Ovary (tissue), 9 donors: ENCODE measurements around the gene KRT4. TPM values are rescaled to one million over a fixed set of nuclear protein-coding genes. Genes with fewer than 3 reads are reported as not detected.

Experiments used
- DNase-seq, 5 donors: peaks; one replicate each; pipeline ENCODE4 v3.0.0-alpha.2; 2019 to 2020
- H3K27ac ChIP-seq, 2 donors: fragments of 200-600 bp; one replicate each; pipeline versions ENCODE4 v1.5.1 to v1.8.0; 2019 to 2022
- H3K27me3 ChIP-seq: fragments of 200-600 bp; one replicate; pipeline ENCODE4 v1.8.0; 2022
- H3K36me3 ChIP-seq: fragments of 200-600 bp; sonication (generic); one replicate; pipeline ENCODE4 v1.5.1; 2019
- H3K4me1 ChIP-seq: one replicate; pipeline ENCODE4 v1.8.1; 2013; ENCODE audit warnings: mild to moderate bottlenecking, moderate library complexity; ENCODE audit not compliant: insufficient read depth
- H3K4me3 ChIP-seq: fragments of 200-600 bp; sonication (generic); one replicate; pipeline ENCODE4 v1.5.1; 2017
- H3K9me3 ChIP-seq, 2 donors: fragments of 200-600 bp in 1 of 2; sonication (generic) in 1 of 2; one replicate each; pipeline versions ENCODE4 v1.5.1 to v1.8.1; 2013 to 2019; ENCODE audit warnings: mild to moderate bottlenecking in 1 of 2, moderate library complexity in 1 of 2
- CTCF ChIP-seq, 3 donors: fragments of 450-650 bp in 2 of 3; fragments of 200-600 bp in 1 of 3; IDR thresholded peaks; one replicate each; pipeline versions ENCODE4 v1.5.1 to v1.8.0; 2016 to 2022; ENCODE audit warnings: antibody characterized with exemption in 3 of 3, mild to moderate bottlenecking in 1 of 3
- EP300 ChIP-seq: sonication (generic); formaldehyde crosslinking; IDR thresholded peaks from one replicate; pipeline ENCODE4 v1.6.1; 2017; ENCODE audit warnings: antibody characterized with exemption
- POLR2A ChIP-seq: fragments of 450-650 bp; IDR thresholded peaks from one replicate; pipeline ENCODE4 v1.6.1; 2017; ENCODE audit warnings: antibody characterized with exemption, mild to moderate bottlenecking, moderate library complexity
- WGBS, 3 donors: extraction: QIAGEN DNeasy Blood & Tissue Kit in 1 of 3; methylation state at CpG; one replicate each; pipeline versions ENCODE4 v1.1.5 to v1.1.7; 2013 to 2017; 5-methylcytosine and 5-hydroxymethylcytosine counted together
- intact Hi-C, 4 donors: fragments of 100-400 bp; cut with DNase I; formaldehyde crosslinking; loops; one replicate each; pipeline versions ENCODE4 v1.11.0 to v1.15.1; 2022 to 2023
- polyA plus RNA-seq, 2 donors: library from polyadenylated mRNA; stranded (reverse); fragments of 200-250 nt in 1 of 2; fragments of 350-450 nt in 1 of 2; fragmentation: Illumina TruSeq in 1 of 2; extraction: RNeasy Lipid Tissue Mini Kit (QIAGEN cat#74804) in 1 of 2; gene quantifications; one replicate each; pipeline ENCODE4 v1.2.3, GENCODE V29; 2013 to 2014
- total RNA-seq, 7 donors: library from RNA; depleted of rRNA in 2 of 7; stranded (reverse); fragments of >200 nt in 2 of 7; fragmentation: NEBNext Ultra II Directional in 3 of 7; extraction: Animal tissue kit (Norgen Biotek cat#: 25700) in 3 of 7; gene quantifications; one replicate each; pipeline versions ENCODE4 v1.1.0 to v1.2.4, GENCODE V29; 2016 to 2023
- donor health status: DM: no; HTN: no; CAD: no; lungs with moderate emphysema.
- donor health status: DM: no; HTN: no; CAD: no.
- donor health status: Bipolar disorder and iron deficiency.
- donor health status: DM: yes; HTN: yes; CAD: no.
- donor health status: DM: no; HTN: no; CAD: no.
- donor health status: DM: yes; HTN: yes; CAD: no.

Gene KRT4
- total and polyA plus RNA-seq, 9 donors: 0.17 to 0.34 TPM; not detected in 7

GRCh38 chr12:52817699-52818238, 3.9 kb upstream of the KRT4 start:
- Histone ChIP-seq H3K9me3 (no peaks in the 10 kb centered on the region), H3K36me3 (no peaks in the 10 kb centered on the region), H3K27ac (no peak overlapping the region), H3K4me1 (no peaks in the 10 kb centered on the region), H3K27me3 (no peaks in the 10 kb centered on the region), H3K4me3 (no peak overlapping the region)
- intact Hi-C loops: no loop called here
- DNase-seq: no peak
- TF ChIP-seq CTCF (IDR thresholded peaks at IDR 0.05): no peak
- no peak for TF ChIP-seq POLR2A
- no peak for TF ChIP-seq EP300
- WGBS, 3 donors: 63 to 69% (median 64%) methylated on average over 2 of the region's 2 CpGs

- H3K27ac ChIP-seq: no peak overlapping the region
- no peaks in the 10 kb centered on the region for H3K27me3 ChIP-seq
- no peak for TF ChIP-seq POLR2A
- TF ChIP-seq CTCF (IDR thresholded peaks at IDR 0.05): no peak
- TF ChIP-seq EP300: no peak
- intact Hi-C loops: no loop called here
- no peak for DNase-seq
- H3K4me1 ChIP-seq: no peaks in the 10 kb centered on the region
- WGBS, 3 donors: 85 to 92% (median 86%) methylated on average over 8 of the region's 8 CpGs
- no peaks in the 10 kb centered on the region for H3K9me3 ChIP-seq
- H3K4me3 ChIP-seq: no peak overlapping the region
- no peaks in the 10 kb centered on the region for H3K36me3 ChIP-seq
These were observed 3.2 kb upstream of the KRT4 start for GRCh38 chr12:52817003-52817698.

GRCh38 chr12:52815676-52816588, 2.0 kb upstream of the KRT4 start:
- DNase-seq: no peak
- TF ChIP-seq EP300 (no peak), CTCF (IDR thresholded peaks at IDR 0.05) (no peak), POLR2A (no peak)
- intact Hi-C loops: no loop called here
- WGBS, 3 donors: 60 to 64% (median 63%) methylated on average over 9 of the region's 9 CpGs
- Histone ChIP-seq H3K4me3 (no peak overlapping the region), H3K4me1 (no peaks in the 10 kb centered on the region), H3K9me3 (no peaks in the 10 kb centered on the region), H3K36me3 (no peaks in the 10 kb centered on the region), H3K27ac (no peak overlapping the region), H3K27me3 (no peaks in the 10 kb centered on the region)

GRCh38 chr12:52815161-52815560, 1.2 kb upstream of the KRT4 start:
- 77 to 89% (median 84%) methylated on average over 4 of the region's 4 CpGs for WGBS, 3 donors
- H3K4me3 ChIP-seq: no peak overlapping the region
- H3K27me3 ChIP-seq: no peaks in the 10 kb centered on the region
- H3K9me3 ChIP-seq: no peaks in the 10 kb centered on the region
- no peak for TF ChIP-seq CTCF (IDR thresholded peaks at IDR 0.05)
- TF ChIP-seq POLR2A: no peak
- TF ChIP-seq EP300: no peak
- DNase-seq: no peak
- no peak overlapping the region for H3K27ac ChIP-seq
- no peaks in the 10 kb centered on the region for H3K36me3 ChIP-seq
- no peaks in the 10 kb centered on the region for H3K4me1 ChIP-seq
- intact Hi-C loops: no loop called here
